NT2/D1 (cell line): Measurements from ENCODE around the gene YPEL1.

Experiments
- YY1 ChIP-seq: IDR thresholded peaks from 2 replicates; pipeline ENCODE4 v1.6.1; 2011; ENCODE audit not compliant: insufficient read length, insufficient read depth
- ZNF274 ChIP-seq: IDR thresholded peaks from 2 replicates; pipeline ENCODE4 v1.6.1; 2011; ENCODE audit warnings: mild to moderate bottlenecking, low read depth, low read length

DNA sequence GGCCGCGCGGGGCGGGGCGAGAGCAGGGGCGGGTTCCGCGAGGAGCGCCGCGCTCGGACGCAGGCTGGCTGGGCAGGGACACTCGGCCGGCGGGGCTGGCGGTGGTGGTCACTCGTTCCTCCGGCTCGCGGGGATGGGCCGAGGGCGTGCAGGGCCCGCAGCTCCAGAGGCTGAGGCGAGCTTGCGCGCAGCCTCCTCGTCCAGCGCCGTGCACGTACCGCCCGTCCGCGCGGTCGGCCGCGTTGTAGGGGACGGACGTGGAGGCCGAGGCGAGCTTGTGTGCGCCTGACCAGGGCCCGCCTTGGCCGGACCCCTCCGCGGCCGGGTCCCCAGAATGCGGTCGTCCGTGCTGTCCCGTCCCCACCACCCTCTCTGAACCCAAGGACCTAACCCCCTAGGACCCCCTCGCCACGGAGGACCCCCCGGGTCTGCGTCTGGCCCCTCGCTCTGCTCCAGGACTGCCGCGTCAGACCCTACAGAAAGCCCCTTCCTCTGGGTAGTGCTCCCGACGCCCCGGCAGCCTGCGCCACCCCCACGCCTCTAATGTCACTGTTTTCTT, 569 bp upstream of the YPEL1 start:
- TF ChIP-seq ZNF274: no peak
- no peak for TF ChIP-seq YY1
